Ovary (tissue), 9 donors: ENCODE results near the gene ST8SIA6. TPM values are rescaled to one million over a fixed set of nuclear protein-coding genes. Genes with fewer than 3 reads are reported as not detected.
"Not testable (repeated sequence)": the region's sequence is repeated elsewhere in the genome, so short reads cannot be mapped to it uniquely, and the experiment has no call there.

Experiments used
- DNase-seq, 5 donors: peaks; one replicate each; pipeline ENCODE4 v3.0.0-alpha.2; 2019 to 2020
- H3K27ac ChIP-seq, 2 donors: fragments of 200-600 bp; one replicate each; pipeline versions ENCODE4 v1.5.1 to v1.8.0; 2019 to 2022
- H3K27me3 ChIP-seq: fragments of 200-600 bp; one replicate; pipeline ENCODE4 v1.8.0; 2022
- H3K36me3 ChIP-seq: fragments of 200-600 bp; sonication (generic); one replicate; pipeline ENCODE4 v1.5.1; 2019
- H3K4me1 ChIP-seq: one replicate; pipeline ENCODE4 v1.8.1; 2013; ENCODE audit warnings: mild to moderate bottlenecking, moderate library complexity; ENCODE audit not compliant: insufficient read depth
- H3K4me3 ChIP-seq: fragments of 200-600 bp; sonication (generic); one replicate; pipeline ENCODE4 v1.5.1; 2017
- H3K9me3 ChIP-seq, 2 donors: fragments of 200-600 bp in 1 of 2; sonication (generic) in 1 of 2; one replicate each; pipeline versions ENCODE4 v1.5.1 to v1.8.1; 2013 to 2019; ENCODE audit warnings: mild to moderate bottlenecking in 1 of 2, moderate library complexity in 1 of 2
- EP300 ChIP-seq: sonication (generic); formaldehyde crosslinking; IDR thresholded peaks from one replicate; pipeline ENCODE4 v1.6.1; 2017; ENCODE audit warnings: antibody characterized with exemption
- POLR2A ChIP-seq: fragments of 450-650 bp; IDR thresholded peaks from one replicate; pipeline ENCODE4 v1.6.1; 2017; ENCODE audit warnings: antibody characterized with exemption, mild to moderate bottlenecking, moderate library complexity
- WGBS, 3 donors: extraction: QIAGEN DNeasy Blood & Tissue Kit in 1 of 3; methylation state at CpG; one replicate each; pipeline versions ENCODE4 v1.1.5 to v1.1.7; 2013 to 2017; 5-methylcytosine and 5-hydroxymethylcytosine counted together
- intact Hi-C, 4 donors: fragments of 100-400 bp; cut with DNase I; formaldehyde crosslinking; loops; one replicate each; pipeline versions ENCODE4 v1.11.0 to v1.15.1; 2022 to 2023
- polyA plus RNA-seq, 2 donors: library from polyadenylated mRNA; stranded (reverse); fragments of 200-250 nt in 1 of 2; fragments of 350-450 nt in 1 of 2; fragmentation: Illumina TruSeq in 1 of 2; extraction: RNeasy Lipid Tissue Mini Kit (QIAGEN cat#74804) in 1 of 2; gene quantifications; one replicate each; pipeline ENCODE4 v1.2.3, GENCODE V29; 2013 to 2014
- total RNA-seq, 7 donors: library from RNA; depleted of rRNA in 2 of 7; stranded (reverse); fragments of >200 nt in 2 of 7; fragmentation: NEBNext Ultra II Directional in 3 of 7; extraction: Animal tissue kit (Norgen Biotek cat#: 25700) in 3 of 7; gene quantifications; one replicate each; pipeline versions ENCODE4 v1.1.0 to v1.2.4, GENCODE V29; 2016 to 2023
- TF ChIP-seq, protein P1 (sequence below), 3 donors: fragments of 450-650 bp in 2 of 3; fragments of 200-600 bp in 1 of 3; IDR thresholded peaks; one replicate each; pipeline versions ENCODE4 v1.5.1 to v1.8.0; 2016 to 2022; ENCODE audit warnings: antibody characterized with exemption in 3 of 3, mild to moderate bottlenecking in 1 of 3
- donor health status: DM: no; HTN: no; CAD: no; lungs with moderate emphysema.
- donor health status: DM: no; HTN: no; CAD: no.
- donor health status: Bipolar disorder and iron deficiency.
- donor health status: DM: yes; HTN: yes; CAD: no.
- donor health status: DM: no; HTN: no; CAD: no.
- donor health status: DM: yes; HTN: yes; CAD: no.

ST8SIA6 gene
- total and polyA plus RNA-seq, 9 donors, result 0.22 to 2.1 (median 0.95) TPM; not detected in 1

DNA sequence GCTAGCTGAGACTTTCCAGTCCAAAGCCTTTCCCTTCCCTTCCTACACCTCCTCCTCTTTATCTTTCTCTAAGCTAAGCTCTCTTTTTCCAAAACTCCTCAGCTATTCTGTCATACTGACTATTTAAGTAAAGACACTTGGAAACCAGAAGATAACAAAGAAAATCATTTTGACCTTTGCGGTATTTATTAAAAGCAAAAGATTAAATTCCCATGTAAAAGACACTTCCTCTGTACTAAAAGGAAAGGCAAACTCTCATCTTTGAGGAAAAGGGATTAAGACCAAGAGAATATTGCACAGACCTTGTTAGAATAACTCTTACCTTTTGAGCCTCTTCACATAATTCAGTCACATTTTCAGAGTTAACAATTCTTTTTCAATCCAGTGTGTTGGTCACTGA is 15.8 kb downstream of the ST8SIA6 start:
- Histone ChIP-seq H3K4me3 (no peak overlapping the region), H3K27ac (no peak overlapping the region), H3K4me1 (no peaks in the 10 kb centered on the region), H3K27me3 (no peaks in the 10 kb centered on the region), H3K9me3 (no peaks in the 10 kb centered on the region), H3K36me3 (no peaks in the 10 kb centered on the region)
- DNase-seq, result no peak
- WGBS, 3 donors, result 12 to 20% (median 13%) methylated on average over 1 of the region's 1 CpG
- intact Hi-C loops, result loop anchor here in 1 of 4 donors (10.0 kb wide), 1 partner anchor 594 kb away; no protein-coding TSS in a partner anchor
- TF ChIP-seq, protein P1, sequence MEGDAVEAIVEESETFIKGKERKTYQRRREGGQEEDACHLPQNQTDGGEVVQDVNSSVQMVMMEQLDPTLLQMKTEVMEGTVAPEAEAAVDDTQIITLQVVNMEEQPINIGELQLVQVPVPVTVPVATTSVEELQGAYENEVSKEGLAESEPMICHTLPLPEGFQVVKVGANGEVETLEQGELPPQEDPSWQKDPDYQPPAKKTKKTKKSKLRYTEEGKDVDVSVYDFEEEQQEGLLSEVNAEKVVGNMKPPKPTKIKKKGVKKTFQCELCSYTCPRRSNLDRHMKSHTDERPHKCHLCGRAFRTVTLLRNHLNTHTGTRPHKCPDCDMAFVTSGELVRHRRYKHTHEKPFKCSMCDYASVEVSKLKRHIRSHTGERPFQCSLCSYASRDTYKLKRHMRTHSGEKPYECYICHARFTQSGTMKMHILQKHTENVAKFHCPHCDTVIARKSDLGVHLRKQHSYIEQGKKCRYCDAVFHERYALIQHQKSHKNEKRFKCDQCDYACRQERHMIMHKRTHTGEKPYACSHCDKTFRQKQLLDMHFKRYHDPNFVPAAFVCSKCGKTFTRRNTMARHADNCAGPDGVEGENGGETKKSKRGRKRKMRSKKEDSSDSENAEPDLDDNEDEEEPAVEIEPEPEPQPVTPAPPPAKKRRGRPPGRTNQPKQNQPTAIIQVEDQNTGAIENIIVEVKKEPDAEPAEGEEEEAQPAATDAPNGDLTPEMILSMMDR (IDR thresholded peaks at IDR 0.05), result no peak
- TF ChIP-seq POLR2A, result no peak
- TF ChIP-seq EP300, result no peak

DNA sequence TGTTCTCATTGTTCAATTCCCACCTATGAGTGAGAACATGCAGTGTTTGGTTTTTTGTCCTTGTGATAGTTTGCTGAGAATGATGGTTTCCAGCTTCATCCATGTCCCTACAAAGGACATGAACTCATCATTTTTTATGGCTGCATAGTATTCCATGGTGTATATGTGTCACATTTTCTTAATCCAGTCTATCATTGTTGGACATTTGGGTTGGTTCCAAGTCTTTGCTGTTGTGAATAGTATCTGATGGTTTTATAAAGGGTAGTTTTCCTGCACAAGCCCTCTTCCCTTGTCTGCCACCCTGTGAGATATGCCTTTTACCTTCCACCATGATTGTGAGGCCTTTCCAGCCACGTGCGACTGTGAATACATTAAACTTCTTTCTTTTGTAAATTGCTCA is 17.8 kb downstream of the ST8SIA6 start:
- not testable (repeated sequence) for H3K4me1 ChIP-seq, H3K27ac ChIP-seq, H3K4me3 ChIP-seq, H3K36me3 ChIP-seq, DNase-seq, H3K9me3 ChIP-seq, H3K27me3 ChIP-seq
- WGBS, 3 donors, result 85 to 94% (median 86%) methylated on average over 2 of the region's 2 CpGs
- intact Hi-C loops, result loop anchor here in 1 of 4 donors (10.0 kb wide), 1 partner anchor 592 kb away; no protein-coding TSS in a partner anchor

DNA sequence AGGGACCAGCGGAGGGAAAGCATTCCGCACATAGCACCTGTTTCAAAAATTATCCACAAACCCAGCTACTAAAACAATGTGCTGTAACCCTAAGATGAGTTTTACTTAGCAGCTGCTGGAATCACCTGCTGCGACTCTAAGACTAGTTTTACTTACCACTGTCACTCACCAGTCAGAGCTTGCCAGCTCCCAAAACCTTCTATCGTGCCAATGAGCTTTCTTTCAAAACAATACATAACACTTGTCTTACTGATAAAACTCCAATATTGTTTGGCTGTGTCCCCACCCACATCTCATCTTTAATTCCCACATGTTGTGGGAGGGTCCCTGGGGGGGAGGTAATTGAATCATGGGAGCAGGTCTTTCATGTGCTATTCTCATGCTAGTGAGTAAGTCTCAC is 18.4 kb downstream of the ST8SIA6 start:
- WGBS, 3 donors, result 84 to 88% (median 86%) methylated on average over 4 of the region's 4 CpGs
- TF ChIP-seq, protein P1 (IDR thresholded peaks at IDR 0.05), result no peak
- TF ChIP-seq EP300 (no peak), POLR2A (no peak)
- Histone ChIP-seq H3K27me3 (no peaks in the 10 kb centered on the region), H3K4me3 (no peak overlapping the region), H3K36me3 (no peaks in the 10 kb centered on the region), H3K27ac (no peak overlapping the region), H3K4me1 (no peaks in the 10 kb centered on the region), H3K9me3 (no peaks in the 10 kb centered on the region)
- no peak for DNase-seq
- intact Hi-C loops, result loop anchor here in 1 of 4 donors (10.0 kb wide), 1 partner anchor 591 kb away; no protein-coding TSS in a partner anchor

DNA sequence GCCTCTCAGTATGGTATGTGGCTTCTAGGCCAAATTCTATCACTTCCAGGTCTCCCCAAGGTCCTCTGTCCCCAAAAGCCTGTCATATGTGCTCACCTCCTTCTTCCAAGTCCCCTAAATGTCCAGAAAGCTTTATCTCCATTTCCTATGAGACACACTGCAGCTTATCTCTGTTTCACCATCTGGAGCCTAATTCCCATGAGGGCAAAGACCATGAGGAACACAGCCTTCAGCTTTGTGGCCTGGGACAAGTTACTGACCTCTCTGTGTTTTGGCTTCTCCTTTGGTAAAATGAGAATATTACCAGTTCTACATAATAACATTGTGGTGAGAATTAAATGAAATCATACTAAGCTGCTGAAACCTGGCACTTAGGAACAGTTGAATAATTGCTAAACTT is 19.2 kb downstream of the ST8SIA6 start:
- intact Hi-C loops, result loop anchor here in 1 of 4 donors (10.0 kb wide), 1 partner anchor 590 kb away; no protein-coding TSS in a partner anchor
- Histone ChIP-seq H3K4me1 (no peaks in the 10 kb centered on the region), H3K9me3 (no peaks in the 10 kb centered on the region), H3K27me3 (no peaks in the 10 kb centered on the region), H3K27ac (no peak overlapping the region), H3K36me3 (no peaks in the 10 kb centered on the region), H3K4me3 (no peak overlapping the region)
- TF ChIP-seq, protein P1 (IDR thresholded peaks at IDR 0.05), result no peak
- TF ChIP-seq POLR2A (no peak), EP300 (no peak)
- DNase-seq, result no peak

DNA sequence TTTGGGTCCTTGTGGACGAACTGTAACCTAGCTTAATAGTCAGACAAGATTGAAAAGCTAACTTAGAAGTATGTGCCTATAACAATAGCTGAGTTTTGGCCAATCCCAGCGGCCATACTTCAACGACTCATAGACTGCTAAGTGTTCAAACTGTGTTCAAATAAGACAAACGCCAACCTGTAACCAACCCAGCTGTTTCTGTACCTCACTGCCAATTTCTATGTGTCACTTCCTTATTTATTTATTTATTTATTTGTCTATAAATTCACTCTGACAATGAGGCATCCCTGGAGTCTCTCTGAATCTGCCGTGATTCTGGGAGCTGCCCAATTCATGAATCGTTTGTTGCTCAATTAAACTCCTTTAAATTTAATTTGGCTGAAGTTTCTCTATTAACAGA is 21.7 kb downstream of the ST8SIA6 start:
- no peak overlapping the region for H3K27ac ChIP-seq
- H3K9me3 ChIP-seq, result no peaks in the 10 kb centered on the region
- no peaks in the 10 kb centered on the region for H3K36me3 ChIP-seq
- intact Hi-C loops, result loop anchor here in 2 of 4 donors (5.0 to 10.0 kb wide), 2 partner anchors 145 to 588 kb away; no protein-coding TSS in a partner anchor
- no peak overlapping the region for H3K4me3 ChIP-seq
- WGBS, 3 donors, result 83 to 86% (median 86%) methylated on average over 6 of the region's 6 CpGs
- DNase-seq, result no peak
- H3K27me3 ChIP-seq, result no peaks in the 10 kb centered on the region
- TF ChIP-seq, protein P1 (IDR thresholded peaks at IDR 0.05), result no peak
- TF ChIP-seq EP300, result no peak
- no peak for TF ChIP-seq POLR2A
- H3K4me1 ChIP-seq, result peaks cover 1% of the 10 kb centered on the region
